ENCODE measurements around the gene PTGIR. TPM values are rescaled to one million over a fixed set of nuclear protein-coding genes. Genes with fewer than 3 reads are reported as not detected.

Gene PTGIR
- total RNA-seq, 2 donors from 2014 or later, result 0.70 to 12.5 TPM

GRCh38 chr19:46606681-46607447 is 18.0 kb downstream of the PTGIR start:
- peak overlapping the region; percentile 32 for H3K27ac Mint-ChIP-seq
- H3K36me3 Mint-ChIP-seq (ENCODE audit: low read depth), result peaks cover 15% of the 10 kb centered on the region
- DNase-seq, result no peak

GRCh38 chr19:46606019-46606418 is 18.9 kb downstream of the PTGIR start:
- DNase-seq (no peak), ATAC-seq (no peak)
- no peak overlapping the region for H3K27ac Mint-ChIP-seq
- peaks cover 38% of the 10 kb centered on the region for H3K4me1 Mint-ChIP-seq
- no peaks in the 10 kb centered on the region for H3K27me3 Mint-ChIP-seq
- peaks cover 15% of the 10 kb centered on the region for H3K36me3 Mint-ChIP-seq (ENCODE audit: low read depth)
- no peak overlapping the region for H3K4me3 Mint-ChIP-seq
- H3K9me3 ChIP-seq (ENCODE audit: control insufficient read depth, low read length, poor library complexity, severe bottlenecking), result no peaks in the 10 kb centered on the region

More at GRCh38 chr19:46606681-46607447, 18.0 kb downstream of the PTGIR start:
- H3K4me3 Mint-ChIP-seq, result no peak overlapping the region
- H3K4me1 Mint-ChIP-seq, result peaks cover 47% of the 10 kb centered on the region
- no peaks in the 10 kb centered on the region for H3K9me3 ChIP-seq (ENCODE audit: control insufficient read depth, low read length, poor library complexity, severe bottlenecking)
- H3K27me3 Mint-ChIP-seq, result no peaks in the 10 kb centered on the region
- no peak for ATAC-seq

DNA sequence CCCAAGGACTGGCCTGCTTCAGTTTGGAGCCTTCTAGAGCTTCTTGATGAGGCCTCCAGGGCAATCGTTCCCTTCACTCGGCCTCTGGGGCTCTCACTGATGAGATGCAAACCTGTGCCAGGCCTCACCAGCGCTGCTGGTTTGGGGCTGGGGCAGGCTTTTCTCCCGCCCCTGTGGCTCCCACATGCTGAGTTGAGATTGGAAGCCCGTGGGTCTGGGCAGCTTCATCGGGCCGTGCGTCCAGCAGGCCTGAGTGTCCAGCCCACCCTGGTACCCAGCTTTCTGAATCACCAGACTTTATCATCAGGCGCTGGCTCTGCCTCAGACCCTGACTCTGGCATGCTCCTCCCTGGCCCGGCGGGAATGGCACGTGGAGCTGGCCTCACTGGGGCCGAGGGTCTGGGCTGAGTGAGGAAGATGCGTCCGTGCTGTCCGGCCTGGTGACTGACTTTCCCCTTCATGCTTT is 19.5 kb downstream of the PTGIR start:
- no peaks in the 10 kb centered on the region for H3K9me3 ChIP-seq (ENCODE audit: control insufficient read depth, low read length, poor library complexity, severe bottlenecking)
- Mint-ChIP-seq H3K4me3 (no peak overlapping the region), H3K36me3 (ENCODE audit: low read depth) (peaks cover 18% of the 10 kb centered on the region), H3K4me1 (peaks cover 35% of the 10 kb centered on the region), H3K27ac (no peak overlapping the region), H3K27me3 (no peaks in the 10 kb centered on the region)
- no peak for ATAC-seq
- DNase-seq, result no peak

DNA sequence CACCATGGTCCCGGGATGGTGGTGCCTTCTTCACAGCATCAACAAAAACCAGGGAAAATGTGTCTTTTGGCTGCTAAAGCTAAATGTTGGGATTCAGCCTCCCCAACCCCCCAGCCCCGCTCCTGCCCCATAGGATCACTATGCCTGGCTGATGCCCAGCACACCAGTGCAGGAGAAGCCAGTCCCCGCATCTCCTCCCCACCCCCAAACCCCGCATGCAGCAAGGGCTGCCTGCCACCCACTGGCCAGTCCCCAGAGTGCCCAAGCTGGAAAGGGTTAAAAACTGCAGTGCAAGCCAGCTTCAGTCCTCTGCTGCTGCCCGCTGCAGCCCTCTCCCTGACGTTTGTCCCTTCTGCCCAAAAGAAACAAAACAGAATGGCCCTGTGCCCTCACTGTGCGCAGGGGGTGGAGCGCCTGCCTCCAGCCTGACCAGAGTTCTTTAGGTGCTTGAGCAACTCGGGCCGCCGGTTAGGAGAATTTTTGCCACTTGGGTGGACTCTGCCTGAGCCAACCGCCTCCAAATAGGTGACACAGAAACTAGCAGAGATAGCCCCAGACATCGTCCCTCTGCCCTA is 20.0 kb downstream of the PTGIR start:
- ATAC-seq (no peak), DNase-seq (no peak)
- H3K27ac Mint-ChIP-seq, result no peak overlapping the region
- H3K36me3 Mint-ChIP-seq (ENCODE audit: low read depth), result peaks cover 17% of the 10 kb centered on the region
- H3K9me3 ChIP-seq (ENCODE audit: control insufficient read depth, low read length, poor library complexity, severe bottlenecking), result no peaks in the 10 kb centered on the region
- peaks cover 37% of the 10 kb centered on the region for H3K4me1 Mint-ChIP-seq
- no peak overlapping the region for H3K4me3 Mint-ChIP-seq
- no peaks in the 10 kb centered on the region for H3K27me3 Mint-ChIP-seq

DNA sequence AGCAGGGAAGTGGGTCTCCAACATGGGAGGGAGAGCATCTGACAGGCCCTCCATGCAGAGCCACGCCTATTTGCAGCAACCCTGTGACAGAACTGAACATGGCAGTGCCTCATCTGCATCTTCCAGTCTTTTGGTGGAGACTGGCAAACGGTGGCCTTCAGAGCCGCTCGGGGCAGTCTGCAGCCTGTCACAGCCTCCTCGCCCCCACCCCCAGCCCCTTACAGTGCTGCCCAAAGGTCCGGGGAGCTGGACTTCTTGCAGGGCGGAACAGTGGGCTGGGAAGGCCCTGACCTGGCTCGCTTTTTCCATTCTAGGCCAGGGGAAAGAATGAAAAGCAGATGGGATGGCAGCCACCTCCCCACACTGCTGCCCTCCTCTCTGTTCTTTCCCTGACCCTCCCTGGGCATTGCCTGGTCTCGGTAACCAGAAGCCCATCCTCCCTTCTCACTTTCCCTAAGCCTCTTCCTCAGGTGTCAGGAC is 21.1 kb downstream of the PTGIR start:
- ATAC-seq (no peak), DNase-seq (no peak)
- H3K27me3 Mint-ChIP-seq, result no peaks in the 10 kb centered on the region
- peak overlapping the region; percentile 99 for H3K27ac Mint-ChIP-seq
- no peaks in the 10 kb centered on the region for H3K9me3 ChIP-seq (ENCODE audit: control insufficient read depth, low read length, poor library complexity, severe bottlenecking)
- H3K4me1 Mint-ChIP-seq, result peaks cover 32% of the 10 kb centered on the region
- H3K36me3 Mint-ChIP-seq (ENCODE audit: low read depth), result peaks cover 11% of the 10 kb centered on the region
- peak overlapping the region; percentile 96 for H3K4me3 Mint-ChIP-seq

DNA sequence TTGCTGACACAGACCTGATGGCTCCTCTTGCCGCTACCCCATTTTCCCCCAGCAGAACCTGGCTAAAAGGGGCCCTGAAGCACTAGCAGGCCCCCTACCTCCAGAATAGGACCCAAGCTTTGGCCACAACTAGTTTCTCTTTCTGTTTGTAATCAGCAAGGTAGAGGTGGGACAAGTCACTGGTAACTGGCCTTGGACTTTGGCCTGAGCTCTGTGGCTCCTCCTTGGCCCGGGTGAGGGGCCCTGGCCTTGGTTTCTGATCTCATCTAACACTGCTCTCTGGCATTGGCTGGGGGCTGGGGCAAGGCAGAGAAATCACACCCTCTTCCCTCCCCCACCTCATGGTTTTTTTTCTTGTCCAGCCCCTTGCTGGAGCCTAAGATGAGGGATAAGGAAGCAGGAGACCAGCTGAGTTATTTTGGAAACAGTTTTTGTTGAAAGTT is 21.7 kb downstream of the PTGIR start:
- DNase-seq, result no peak
- ATAC-seq, result no peak

GRCh38 chr19:46602392-46603194 is 22.3 kb downstream of the PTGIR start:
- Mint-ChIP-seq H3K36me3 (ENCODE audit: low read depth) (peaks cover 7% of the 10 kb centered on the region), H3K4me1 (peaks cover 30% of the 10 kb centered on the region), H3K27me3 (no peaks in the 10 kb centered on the region), H3K27ac (peak overlapping the region; percentile 99), H3K4me3 (peak overlapping the region; percentile 96)
- no peaks in the 10 kb centered on the region for H3K9me3 ChIP-seq (ENCODE audit: control insufficient read depth, low read length, poor library complexity, severe bottlenecking)
- DNase-seq (no peak), ATAC-seq (no peak)

More for the DNA sequence above, 21.7 kb downstream of the PTGIR start:
- peak overlapping the region; percentile 96 for H3K4me3 Mint-ChIP-seq
- peaks cover 10% of the 10 kb centered on the region for H3K36me3 Mint-ChIP-seq (ENCODE audit: low read depth)
- no peaks in the 10 kb centered on the region for H3K9me3 ChIP-seq (ENCODE audit: control insufficient read depth, low read length, poor library complexity, severe bottlenecking)
- H3K27ac Mint-ChIP-seq, result peak overlapping the region; percentile 99
- no peaks in the 10 kb centered on the region for H3K27me3 Mint-ChIP-seq
- H3K4me1 Mint-ChIP-seq, result peaks cover 32% of the 10 kb centered on the region

DNA sequence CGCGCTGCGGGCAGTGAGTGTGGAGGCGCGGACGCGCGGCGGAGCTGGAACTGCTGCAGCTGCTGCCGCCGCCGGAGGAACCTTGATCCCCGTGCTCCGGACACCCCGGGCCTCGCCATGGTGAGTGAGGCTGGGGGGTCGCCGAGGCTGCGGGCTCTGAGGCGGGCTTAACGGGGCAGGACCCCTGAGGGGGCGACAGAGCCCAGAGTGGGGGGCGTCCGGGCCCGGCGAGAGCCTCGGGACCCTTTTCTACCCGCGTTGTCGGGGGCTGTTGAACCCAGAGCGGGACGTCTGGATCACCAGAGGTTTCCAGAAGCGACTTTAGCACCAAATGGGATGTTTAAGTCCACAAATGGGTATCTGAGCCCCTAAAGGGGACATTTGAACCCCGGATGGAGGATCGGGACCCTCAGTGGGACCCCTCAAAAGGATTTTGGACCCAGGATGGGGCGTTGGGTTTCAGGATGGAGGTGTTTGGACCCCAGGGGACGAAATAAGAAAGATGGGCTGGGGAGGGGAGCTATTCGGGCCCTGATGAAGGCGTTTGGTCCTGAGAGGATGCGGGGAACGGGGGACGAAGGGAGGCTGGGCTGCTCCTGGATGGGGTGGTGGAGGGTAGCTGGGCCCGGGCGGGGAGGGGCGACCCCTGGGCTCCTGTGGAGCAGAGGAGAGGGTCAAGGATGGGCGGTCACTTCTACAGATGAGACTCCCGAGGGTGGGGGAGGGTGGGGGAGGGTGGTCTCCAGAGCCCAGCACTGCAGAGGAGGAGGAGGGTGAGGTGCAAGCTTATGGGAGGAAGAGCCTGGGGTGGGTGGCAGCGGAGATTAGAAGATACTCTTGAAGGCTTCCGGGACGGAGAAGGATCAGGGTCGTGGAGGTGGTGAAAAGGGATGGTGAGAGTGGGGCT is 23.3 kb downstream of the PTGIR start, which contains the start of gene CALM3:
Gene CALM3, plus strand, starts transcription at position 13 of the 907 bp plus-strand sequence. Its CDS starts 105 bp downstream, at position 118.
- no peak for DNase-seq
- Mint-ChIP-seq H3K27me3 (no peaks in the 10 kb centered on the region), H3K36me3 (ENCODE audit: low read depth) (peaks cover 7% of the 10 kb centered on the region), H3K4me1 (peaks cover 29% of the 10 kb centered on the region), H3K27ac (peak within 1 kb of the TSS; percentile 99), H3K4me3 (peak within 1 kb of the TSS; percentile 96)
- H3K9me3 ChIP-seq (ENCODE audit: control insufficient read depth, low read length, poor library complexity, severe bottlenecking), result no peaks in the 10 kb centered on the region
- no peak for ATAC-seq

- peaks cover 7% of the 10 kb centered on the region for H3K36me3 Mint-ChIP-seq (ENCODE audit: low read depth)
- no peaks in the 10 kb centered on the region for H3K9me3 ChIP-seq (ENCODE audit: control insufficient read depth, low read length, poor library complexity, severe bottlenecking)
- H3K4me1 Mint-ChIP-seq, result peaks cover 25% of the 10 kb centered on the region
- DNase-seq (peak; percentile 94 to 98 (median 94)), ATAC-seq (peak; percentile 88)
- no peaks in the 10 kb centered on the region for H3K27me3 Mint-ChIP-seq
- peak overlapping the region; percentile 99 for H3K27ac Mint-ChIP-seq
- peak overlapping the region; percentile 96 for H3K4me3 Mint-ChIP-seq
These were observed 24.2 kb downstream of the PTGIR start for GRCh38 chr19:46600384-46601317.

DNA sequence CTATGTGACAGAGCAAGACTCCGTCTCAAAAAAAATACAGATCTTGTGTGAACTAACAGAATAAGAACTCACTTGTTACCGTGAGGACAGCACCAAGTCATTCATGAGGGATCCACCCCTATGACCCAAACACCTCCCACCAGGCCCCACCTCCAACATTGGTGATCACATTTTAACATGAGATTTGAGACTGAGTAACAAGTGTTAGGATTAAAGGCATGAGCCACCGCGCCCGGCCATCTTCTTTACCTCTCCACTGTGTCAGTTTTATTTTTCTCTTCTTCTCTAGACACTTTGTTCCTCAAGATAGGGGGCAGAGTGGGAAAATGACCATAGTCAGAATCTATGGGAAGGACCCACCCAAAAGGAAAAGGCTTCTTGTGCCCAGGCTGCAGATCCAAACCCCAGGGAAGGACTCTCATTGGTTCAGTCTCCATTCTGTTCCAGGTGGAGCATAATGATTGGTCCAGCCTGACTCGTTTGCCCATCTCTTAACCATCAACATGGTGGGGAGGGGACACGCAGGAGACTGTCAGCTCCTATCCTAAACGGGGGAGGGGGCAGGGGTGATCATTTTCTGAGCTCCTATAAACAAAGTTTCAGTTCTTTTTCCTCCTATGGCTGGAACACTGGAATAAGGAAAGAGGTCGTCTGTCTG is 25.0 kb downstream of the PTGIR start:
- DNase-seq, result no peak
- ATAC-seq, result no peak
- Mint-ChIP-seq H3K4me3 (peak overlapping the region; percentile 96), H3K27me3 (no peaks in the 10 kb centered on the region), H3K27ac (peak overlapping the region; percentile 99), H3K4me1 (peaks cover 25% of the 10 kb centered on the region), H3K36me3 (ENCODE audit: low read depth) (peaks cover 7% of the 10 kb centered on the region)
- H3K9me3 ChIP-seq (ENCODE audit: control insufficient read depth, low read length, poor library complexity, severe bottlenecking), result no peaks in the 10 kb centered on the region

- ATAC-seq, result no peak
- Mint-ChIP-seq H3K4me1 (peaks cover 23% of the 10 kb centered on the region), H3K36me3 (ENCODE audit: low read depth) (peaks cover 7% of the 10 kb centered on the region), H3K27ac (no peak overlapping the region), H3K4me3 (no peak overlapping the region), H3K27me3 (no peaks in the 10 kb centered on the region)
- DNase-seq, result no peak
- H3K9me3 ChIP-seq (ENCODE audit: control insufficient read depth, low read length, poor library complexity, severe bottlenecking), result no peaks in the 10 kb centered on the region
These were observed 26.4 kb downstream of the PTGIR start for GRCh38 chr19:46598372-46598917.
